ENCODE measurements around the gene HK3. TPM values are rescaled to one million over a fixed set of nuclear protein-coding genes. Genes with fewer than 3 reads are reported as not detected.

Gene HK3
- total and polyA plus RNA-seq, 12 donors, result 0.44 to 102 (median 15.2) TPM

GRCh38 chr5:176857894-176858273 lies 41.3 kb downstream of the HK3 start:
- intact Hi-C loops (cut with DNase I), result no loop called here
- 80 to 85% (median 84%) methylated on average over 6 to 11 of the region's 11 CpGs for WGBS, 4 donors
- no peaks in the 10 kb centered on the region for H3K36me3 ChIP-seq (replicated peaks in 1 of 2)

GRCh38 chr5:176857216-176857893 lies 41.8 kb downstream of the HK3 start:
- no peaks in the 10 kb centered on the region for H3K4me1 ChIP-seq (replicated peaks in 1 of 2)
- peaks cover 9% of the 10 kb centered on the region for H3K27me3 ChIP-seq
- intact Hi-C loops (cut with DNase I), result no loop called here
- no peak for TF ChIP-seq POLR2A (IDR thresholded peaks at IDR 0.05)
- no peak for TF ChIP-seq CTCF (IDR thresholded peaks at IDR 0.05)
- DNase-seq, result no peak
- no peak overlapping the region for H3K27ac ChIP-seq
- 62 to 76% (median 67%) methylated on average over 15 to 19 of the region's 19 CpGs for WGBS, 4 donors
- no peaks in the 10 kb centered on the region for H3K9me3 ChIP-seq (replicated peaks in 1 of 3)
- H3K36me3 ChIP-seq (replicated peaks in 1 of 2), result no peaks in the 10 kb centered on the region
- no peak overlapping the region for H3K4me3 ChIP-seq

More at GRCh38 chr5:176857894-176858273, 41.3 kb downstream of the HK3 start:
- H3K4me3 ChIP-seq, result no peak overlapping the region
- no peaks in the 10 kb centered on the region for H3K9me3 ChIP-seq (replicated peaks in 1 of 3)
- no peaks in the 10 kb centered on the region for H3K4me1 ChIP-seq (replicated peaks in 1 of 2)
- no peak for TF ChIP-seq CTCF (IDR thresholded peaks at IDR 0.05)
- TF ChIP-seq POLR2A (IDR thresholded peaks at IDR 0.05), result no peak
- DNase-seq, result no peak
- no peak overlapping the region for H3K27ac ChIP-seq
- peaks cover 9% of the 10 kb centered on the region for H3K27me3 ChIP-seq

GRCh38 chr5:176856746-176857145 lies 42.4 kb downstream of the HK3 start:
- H3K4me1 ChIP-seq (replicated peaks in 1 of 2), result no peaks in the 10 kb centered on the region
- no peaks in the 10 kb centered on the region for H3K9me3 ChIP-seq (replicated peaks in 1 of 3)
- 36 to 60% (median 50%) methylated on average over 7 to 8 of the region's 8 CpGs for WGBS, 4 donors
- no peak overlapping the region for H3K27ac ChIP-seq
- intact Hi-C loops (cut with DNase I), result no loop called here
- peaks cover 5% of the 10 kb centered on the region for H3K27me3 ChIP-seq
- H3K4me3 ChIP-seq, result no peak overlapping the region
- DNase-seq, result no peak
- TF ChIP-seq POLR2A (IDR thresholded peaks at IDR 0.05) (no peak), CTCF (IDR thresholded peaks at IDR 0.05) (no peak)
- no peaks in the 10 kb centered on the region for H3K36me3 ChIP-seq (replicated peaks in 1 of 2)

GRCh38 chr5:176855598-176855997 lies 43.5 kb downstream of the HK3 start:
- H3K4me3 ChIP-seq, result no peak overlapping the region
- no peak for DNase-seq
- no peaks in the 10 kb centered on the region for H3K27me3 ChIP-seq
- no peaks in the 10 kb centered on the region for H3K36me3 ChIP-seq (replicated peaks in 1 of 2)
- H3K27ac ChIP-seq, result no peak overlapping the region
- WGBS, 4 donors, result 89 to 96% (median 93%) methylated on average over 6 to 18 of the region's 18 CpGs
- intact Hi-C loops (cut with DNase I), result no loop called here
- no peaks in the 10 kb centered on the region for H3K9me3 ChIP-seq (replicated peaks in 1 of 3)
- H3K4me1 ChIP-seq (replicated peaks in 1 of 2), result no peaks in the 10 kb centered on the region
- no peak for TF ChIP-seq CTCF (IDR thresholded peaks at IDR 0.05)
- TF ChIP-seq POLR2A (IDR thresholded peaks at IDR 0.05), result no peak
